Activated T-cell treated with anti-CD3 and anti-CD28 coated beads, Interleukin-2, amount 50 U/mL, for 24 hours (primary cell): ENCODE results near the gene CACNB3.

ENCODE experiments used
- DNase-seq: peaks from one replicate; pipeline ENCODE4 v3.0.0-alpha.2; 2020
- H3K27ac Mint-ChIP-seq: 2 replicates; pipeline ENCODE4 v1.8.0; 2020; ENCODE audit warnings: mild to moderate bottlenecking, mixed read lengths
- H3K27me3 Mint-ChIP-seq: 2 replicates; pipeline ENCODE4 v1.8.0; 2020; ENCODE audit warnings: mixed read lengths
- H3K36me3 Mint-ChIP-seq: 2 replicates; pipeline ENCODE4 v1.8.0; 2020; ENCODE audit warnings: low read depth, mixed read lengths
- H3K4me1 Mint-ChIP-seq: 2 replicates; pipeline ENCODE4 v1.8.0; 2020; ENCODE audit warnings: low read depth, mixed read lengths
- H3K4me3 Mint-ChIP-seq: 2 replicates; pipeline ENCODE4 v1.8.0; 2020; ENCODE audit warnings: mild to moderate bottlenecking, moderate library complexity, mixed read lengths
- H3K9me3 Mint-ChIP-seq: 2 replicates; pipeline ENCODE4 v1.8.0; 2020; ENCODE audit warnings: mixed read lengths

CACNB3 gene

GRCh38 chr12:48803675-48804074, 14.6 kb upstream of the CACNB3 start:
- Mint-ChIP-seq H3K27me3 (no peaks in the 10 kb centered on the region), H3K4me3 (no peak overlapping the region), H3K4me1 (peaks cover 5% of the 10 kb centered on the region), H3K27ac (no peak overlapping the region), H3K9me3 (no peaks in the 10 kb centered on the region), H3K36me3 (no peaks in the 10 kb centered on the region)
- DNase-seq: no peak

GRCh38 chr12:48807981-48808380, 10.3 kb upstream of the CACNB3 start:
- no peak overlapping the region for H3K4me3 Mint-ChIP-seq
- peaks cover 5% of the 10 kb centered on the region for H3K4me1 Mint-ChIP-seq
- DNase-seq: no peak
- H3K27me3 Mint-ChIP-seq: no peaks in the 10 kb centered on the region
- H3K9me3 Mint-ChIP-seq: no peaks in the 10 kb centered on the region
- no peaks in the 10 kb centered on the region for H3K36me3 Mint-ChIP-seq
- H3K27ac Mint-ChIP-seq: no peak overlapping the region

DNA sequence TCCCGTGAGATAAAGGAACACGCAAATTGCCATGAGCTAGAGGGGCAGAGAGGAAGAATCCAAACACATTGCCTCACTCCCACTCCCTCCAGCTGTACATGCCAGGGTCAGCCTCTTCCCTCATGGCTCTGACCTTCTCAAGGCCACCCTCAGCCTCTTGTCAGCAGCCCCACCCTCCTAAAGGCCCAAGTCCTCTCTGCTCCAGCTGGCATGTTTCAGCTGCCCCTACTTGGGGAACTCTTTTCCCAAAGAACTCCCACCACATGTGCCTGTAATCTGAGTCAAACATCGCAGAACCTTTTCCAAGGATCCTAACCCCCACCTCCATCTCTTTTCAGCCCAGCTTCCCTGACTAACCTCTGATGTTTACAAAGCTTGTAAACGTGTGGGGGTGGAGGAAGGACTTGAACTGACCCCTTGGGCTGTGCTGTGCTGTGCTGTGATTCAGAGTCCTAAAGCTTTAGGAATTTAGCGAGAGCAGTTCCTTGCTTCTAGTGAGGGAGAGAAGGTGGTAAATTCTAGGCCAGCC, 7.3 kb upstream of the CACNB3 start:
- peaks cover 13% of the 10 kb centered on the region for H3K4me1 Mint-ChIP-seq
- H3K27ac Mint-ChIP-seq: no peak overlapping the region
- H3K4me3 Mint-ChIP-seq: no peak overlapping the region
- no peaks in the 10 kb centered on the region for H3K9me3 Mint-ChIP-seq
- no peak for DNase-seq
- peaks cover 2% of the 10 kb centered on the region for H3K36me3 Mint-ChIP-seq
- no peaks in the 10 kb centered on the region for H3K27me3 Mint-ChIP-seq

DNA sequence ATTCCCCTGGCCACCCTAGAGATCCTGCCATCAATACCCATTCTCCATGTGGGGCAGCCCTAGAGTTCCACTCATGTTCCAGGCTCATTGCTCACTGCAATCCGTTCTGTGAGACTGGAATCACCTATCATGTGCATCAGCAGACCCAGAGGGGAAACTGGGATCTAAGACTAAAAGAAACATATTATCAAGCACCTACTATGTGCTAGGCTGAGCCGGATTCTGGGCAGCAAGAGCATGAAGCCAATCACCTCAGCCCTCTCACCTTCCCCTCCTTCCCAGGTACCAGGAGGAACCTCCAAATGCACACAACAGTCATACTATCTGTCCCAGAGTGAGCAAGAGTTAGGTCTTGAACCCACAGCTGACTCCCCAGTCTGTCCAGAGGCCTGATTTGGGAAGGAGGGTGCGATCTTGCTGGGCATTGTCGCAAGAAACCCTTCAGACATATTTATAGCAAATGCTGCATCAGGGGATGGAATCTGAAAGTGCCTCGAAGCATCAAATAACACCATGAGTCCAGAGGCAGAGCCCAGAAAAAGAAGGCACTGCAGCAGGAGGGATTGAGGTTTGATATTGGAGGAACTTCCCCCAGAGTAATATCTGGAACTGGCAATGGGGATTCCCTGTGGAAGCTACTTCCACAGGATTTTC, 6.7 kb upstream of the CACNB3 start:
- H3K9me3 Mint-ChIP-seq: no peaks in the 10 kb centered on the region
- H3K27ac Mint-ChIP-seq: no peak overlapping the region
- H3K27me3 Mint-ChIP-seq: peaks cover 5% of the 10 kb centered on the region
- no peak for DNase-seq
- H3K36me3 Mint-ChIP-seq: peaks cover 2% of the 10 kb centered on the region
- peaks cover 19% of the 10 kb centered on the region for H3K4me1 Mint-ChIP-seq
- H3K4me3 Mint-ChIP-seq: no peak overlapping the region

DNA sequence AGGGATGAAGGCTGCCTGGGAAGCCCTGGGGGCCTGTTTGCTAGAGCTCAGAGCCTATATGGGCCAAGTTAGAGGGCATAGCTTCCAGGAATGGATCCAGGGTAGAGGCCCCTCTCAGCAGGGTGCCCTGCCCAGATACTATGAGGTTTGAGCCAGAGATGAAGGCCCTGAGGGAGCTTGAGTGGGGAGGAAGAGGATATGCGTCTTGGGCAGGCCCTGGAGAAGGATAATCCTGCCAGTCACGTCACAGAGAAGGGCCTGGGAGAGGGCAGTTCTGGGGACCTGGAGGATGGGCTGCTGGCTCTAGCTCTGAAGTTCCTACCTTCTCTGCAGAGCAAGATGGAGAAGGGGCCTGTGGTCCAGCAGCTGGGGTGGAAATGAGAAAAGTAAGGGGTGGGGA, 5.9 kb upstream of the CACNB3 start:
- no peak overlapping the region for H3K4me3 Mint-ChIP-seq
- no peak overlapping the region for H3K27ac Mint-ChIP-seq

DNA sequence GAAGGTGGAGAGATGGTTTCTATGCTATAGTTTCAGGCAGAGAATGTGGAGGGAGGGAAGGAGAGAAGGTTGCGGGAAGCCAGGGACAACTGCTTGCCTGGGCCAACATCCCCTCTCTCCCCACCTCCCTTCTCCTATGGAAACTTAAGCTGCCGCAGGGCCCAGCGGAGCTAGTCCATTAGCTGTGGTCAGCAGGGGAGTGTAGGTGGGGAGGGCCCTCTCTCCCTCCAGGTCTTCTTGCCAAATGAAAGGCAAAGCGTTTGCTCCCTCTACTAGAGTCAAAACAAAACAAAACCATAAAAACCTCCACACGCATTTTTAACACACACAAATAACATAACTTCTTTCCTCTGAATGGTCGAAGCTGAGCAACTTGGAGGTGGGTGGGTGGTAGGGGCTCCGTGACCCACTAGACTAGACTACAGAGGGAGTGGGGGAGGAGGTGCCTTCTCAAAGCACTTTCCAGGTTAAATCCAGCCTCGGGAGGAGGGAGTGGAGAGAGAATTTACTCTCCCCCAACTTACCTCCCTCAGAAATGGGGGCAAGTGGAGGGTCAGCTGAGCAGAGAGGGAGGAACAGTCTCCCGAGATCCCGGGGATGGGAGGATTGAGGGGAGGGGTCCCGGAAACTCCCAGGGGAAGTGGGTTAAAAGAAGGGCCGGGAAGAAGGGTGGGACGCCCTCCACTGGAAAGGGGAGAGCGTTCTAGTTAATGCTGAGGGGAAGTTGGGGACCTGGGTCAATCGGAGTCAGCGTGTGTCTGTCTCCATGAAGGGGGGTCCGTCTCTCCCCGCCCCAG, 4.6 kb upstream of the CACNB3 start:
- peaks cover 31% of the 10 kb centered on the region for H3K4me1 Mint-ChIP-seq
- no peaks in the 10 kb centered on the region for H3K9me3 Mint-ChIP-seq
- H3K27me3 Mint-ChIP-seq: peaks cover 19% of the 10 kb centered on the region
- peaks cover 2% of the 10 kb centered on the region for H3K36me3 Mint-ChIP-seq
- peak overlapping the region; percentile 22 for H3K27ac Mint-ChIP-seq
- H3K4me3 Mint-ChIP-seq: peak overlapping the region; percentile 84
- DNase-seq: no peak

More for the DNA sequence above, 5.9 kb upstream of the CACNB3 start:
- H3K27me3 Mint-ChIP-seq: peaks cover 12% of the 10 kb centered on the region
- H3K9me3 Mint-ChIP-seq: no peaks in the 10 kb centered on the region
- peaks cover 23% of the 10 kb centered on the region for H3K4me1 Mint-ChIP-seq
- DNase-seq: no peak
- H3K36me3 Mint-ChIP-seq: peaks cover 2% of the 10 kb centered on the region

DNA sequence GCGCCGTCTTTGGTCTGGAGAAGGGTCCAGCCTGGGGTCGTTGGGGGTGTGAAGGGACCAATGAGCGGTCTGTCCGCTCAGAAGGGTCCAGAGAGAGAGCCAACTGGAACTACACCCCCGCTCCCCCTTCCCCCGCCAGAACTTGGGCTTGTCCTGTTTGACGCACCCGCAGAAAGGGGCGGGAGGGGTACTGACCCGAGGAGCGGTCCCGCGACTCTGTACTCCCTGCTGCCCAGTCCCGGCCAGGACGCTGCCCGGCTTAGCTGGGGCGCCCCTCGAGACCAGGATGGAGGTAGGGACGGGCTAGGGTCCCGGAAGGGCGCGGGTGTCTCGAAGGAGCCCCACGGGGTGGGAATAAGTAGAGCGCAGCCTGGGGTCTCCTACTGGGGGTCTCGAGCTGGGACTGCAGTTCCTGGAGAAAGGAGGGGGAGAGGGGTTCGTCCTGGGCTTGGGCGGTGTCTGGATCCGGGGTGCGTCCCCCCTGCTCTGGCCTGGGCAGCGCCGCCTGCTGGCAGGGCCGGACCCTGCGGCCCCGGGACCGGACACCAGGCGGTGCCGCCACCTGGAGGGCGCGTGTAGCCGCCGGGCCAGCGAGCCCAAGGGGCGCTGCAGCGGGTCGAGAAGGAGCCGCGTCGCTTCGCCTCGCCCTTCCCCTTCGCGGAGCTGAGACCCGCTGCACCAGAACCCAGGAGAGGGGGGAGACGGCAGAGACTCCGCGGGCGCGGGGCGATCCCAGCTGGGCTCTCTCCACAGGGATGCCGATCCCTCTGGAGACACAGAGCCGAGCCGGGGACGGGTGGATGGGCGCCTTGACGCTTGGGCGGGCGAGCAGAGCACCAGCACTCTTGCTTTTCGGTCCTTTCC, 3.8 kb upstream of the CACNB3 start:
- Mint-ChIP-seq H3K4me1 (peaks cover 36% of the 10 kb centered on the region), H3K4me3 (peak overlapping the region; percentile 84), H3K27ac (peak overlapping the region; percentile 55), H3K9me3 (no peaks in the 10 kb centered on the region), H3K27me3 (peaks cover 19% of the 10 kb centered on the region), H3K36me3 (peaks cover 2% of the 10 kb centered on the region)
- DNase-seq: peak; percentile 88

GRCh38 chr12:48815126-48816110, 2.9 kb upstream of the CACNB3 start:
- peak; percentile 67 for DNase-seq
- peak overlapping the region; percentile 84 for H3K4me3 Mint-ChIP-seq
- peaks cover 36% of the 10 kb centered on the region for H3K4me1 Mint-ChIP-seq
- H3K36me3 Mint-ChIP-seq: peaks cover 2% of the 10 kb centered on the region
- no peaks in the 10 kb centered on the region for H3K9me3 Mint-ChIP-seq
- H3K27me3 Mint-ChIP-seq: peaks cover 19% of the 10 kb centered on the region
- peak overlapping the region; percentile 74 for H3K27ac Mint-ChIP-seq

DNA sequence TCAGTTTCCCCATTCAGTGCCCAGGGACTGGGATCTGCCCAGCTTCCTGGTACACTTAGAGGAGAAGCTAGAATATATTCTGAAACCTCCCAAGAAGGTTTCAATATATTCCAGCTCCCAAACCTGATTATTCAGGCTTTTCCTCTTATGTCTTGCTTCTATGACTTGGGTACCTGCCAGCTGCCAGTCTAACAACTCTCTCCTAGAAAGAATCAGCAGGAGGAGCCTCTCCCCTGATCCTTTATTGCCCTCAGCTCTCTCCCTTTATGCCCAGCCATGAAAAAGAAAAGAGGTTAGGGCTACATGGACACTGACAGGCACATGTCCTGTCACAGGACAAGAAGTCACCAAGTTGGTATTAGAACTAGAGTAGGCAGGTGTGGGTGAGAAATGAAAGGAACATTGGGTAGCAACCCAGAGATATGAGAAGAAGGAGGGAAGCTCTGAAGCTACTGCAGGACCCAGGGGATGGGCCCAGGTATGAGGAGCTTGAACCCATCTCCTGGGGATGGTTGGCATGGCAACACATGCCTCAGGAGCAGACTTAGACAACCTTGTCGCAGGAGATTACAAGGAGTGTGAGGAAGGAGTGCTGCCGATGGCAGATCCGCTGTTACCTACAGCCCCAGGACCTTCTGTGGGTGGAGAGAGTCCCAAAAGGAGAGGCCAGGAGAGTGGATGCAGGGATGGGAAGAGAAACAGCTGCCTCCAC, 2.0 kb upstream of the CACNB3 start:
- Mint-ChIP-seq H3K4me3 (peak overlapping the region; percentile 84), H3K9me3 (no peaks in the 10 kb centered on the region), H3K4me1 (peaks cover 36% of the 10 kb centered on the region), H3K27me3 (peaks cover 19% of the 10 kb centered on the region), H3K27ac (no peak overlapping the region), H3K36me3 (peaks cover 2% of the 10 kb centered on the region)
- no peak for DNase-seq

DNA sequence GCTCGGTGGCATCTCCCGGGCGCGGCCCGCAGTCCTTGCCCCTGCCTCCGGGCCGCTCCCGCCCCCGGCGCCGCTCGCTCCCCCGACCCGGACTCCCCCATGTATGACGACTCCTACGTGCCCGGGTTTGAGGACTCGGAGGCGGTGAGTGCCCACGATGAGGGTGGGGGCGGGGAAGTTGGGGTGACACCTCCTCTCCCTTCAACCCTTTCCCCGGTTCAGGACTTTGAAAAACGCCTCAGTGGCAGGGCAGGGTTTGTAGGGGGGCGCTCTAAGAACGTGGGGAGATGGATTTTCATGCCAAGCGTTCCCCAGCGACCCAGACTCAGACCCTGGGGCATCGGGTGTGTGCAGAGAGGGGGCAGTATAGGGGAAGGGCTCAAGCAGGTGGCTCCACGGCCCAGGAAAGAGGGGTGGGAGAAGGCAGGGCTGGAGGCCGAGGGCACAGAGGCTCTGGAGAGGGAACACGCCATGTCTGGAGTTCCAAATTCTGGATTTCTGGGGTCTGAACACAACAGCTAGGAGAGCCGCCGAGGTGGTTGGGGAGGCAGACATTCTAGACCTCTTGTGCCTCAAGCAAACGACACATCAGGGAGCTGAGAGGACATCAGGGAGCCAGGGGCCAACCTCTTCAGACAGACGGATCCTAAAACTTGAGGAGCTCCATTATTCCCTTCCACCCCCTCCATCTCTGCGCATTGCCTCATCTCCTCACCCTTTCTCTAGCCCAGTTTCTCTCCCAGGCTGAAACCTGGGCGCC, 715 bp downstream of the CACNB3 start:
- peaks cover 31% of the 10 kb centered on the region for H3K4me1 Mint-ChIP-seq
- peak overlapping the region; percentile 83 for H3K4me3 Mint-ChIP-seq
- peaks cover 2% of the 10 kb centered on the region for H3K36me3 Mint-ChIP-seq
- H3K9me3 Mint-ChIP-seq: no peaks in the 10 kb centered on the region
- H3K27ac Mint-ChIP-seq: no peak overlapping the region
- peak; percentile 45 for DNase-seq
- peaks cover 19% of the 10 kb centered on the region for H3K27me3 Mint-ChIP-seq

DNA sequence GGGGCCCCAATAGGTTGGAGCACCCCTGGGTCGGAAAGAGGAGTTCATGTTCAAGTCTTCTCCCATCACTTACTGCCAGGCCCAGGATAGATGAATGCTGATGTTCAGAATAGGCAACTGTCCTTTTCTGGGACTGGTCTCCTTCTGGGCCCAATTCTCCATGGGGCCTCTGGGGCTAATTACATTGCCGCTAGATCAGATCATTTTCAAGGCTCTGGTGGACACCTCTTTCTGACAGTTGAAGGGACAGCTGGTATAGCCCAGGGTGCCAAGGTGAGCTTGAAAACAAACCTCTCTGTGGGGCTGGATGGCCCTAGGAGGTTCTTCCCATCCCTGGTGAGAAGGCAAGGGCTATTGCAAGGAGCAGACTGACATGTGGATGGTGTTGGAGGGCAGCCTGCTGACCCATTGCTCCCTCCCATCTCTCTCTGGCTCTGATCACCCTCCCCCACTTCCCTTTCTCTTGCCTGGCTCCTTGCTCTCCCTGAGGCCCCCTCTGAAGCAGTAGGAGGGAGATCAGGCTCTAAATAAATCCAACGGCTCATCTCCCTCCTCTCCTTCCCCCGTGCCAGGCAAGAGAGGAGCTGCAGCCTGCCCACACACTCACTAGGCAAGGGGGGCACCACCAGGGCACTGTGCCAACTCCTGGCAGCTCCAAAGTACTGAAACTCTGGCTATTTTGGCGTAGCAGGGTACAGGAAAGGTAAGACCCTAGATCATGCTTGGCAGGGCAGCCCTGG, 1.9 kb downstream of the CACNB3 start:
- no peak for DNase-seq
- no peak overlapping the region for H3K4me3 Mint-ChIP-seq
- H3K4me1 Mint-ChIP-seq: peaks cover 30% of the 10 kb centered on the region
- no peaks in the 10 kb centered on the region for H3K9me3 Mint-ChIP-seq
- H3K36me3 Mint-ChIP-seq: peaks cover 1% of the 10 kb centered on the region
- H3K27me3 Mint-ChIP-seq: peaks cover 19% of the 10 kb centered on the region
- H3K27ac Mint-ChIP-seq: no peak overlapping the region

GRCh38 chr12:48822139-48822538, 3.8 kb downstream of the CACNB3 start:
- Mint-ChIP-seq H3K36me3 (peaks cover 4% of the 10 kb centered on the region), H3K4me1 (peaks cover 17% of the 10 kb centered on the region), H3K9me3 (no peaks in the 10 kb centered on the region), H3K4me3 (no peak overlapping the region), H3K27ac (no peak overlapping the region), H3K27me3 (peaks cover 9% of the 10 kb centered on the region)
- DNase-seq: no peak
